ENCODE results near the gene SRBD1.

The SRBD1 gene

GRCh38 chr2:45588158-45588829 is 22.8 kb downstream of the SRBD1 start:
- no peak for DNase-seq

- DNase-seq: no peak
Observed at GRCh38 chr2:45586600-45586999, 24.5 kb downstream of the SRBD1 start.

GRCh38 chr2:45585267-45585861 is 25.7 kb downstream of the SRBD1 start:
- DNase-seq: no peak

GRCh38 chr2:45583977-45584376 is 27.1 kb downstream of the SRBD1 start:
- no peak for DNase-seq

- no peak for DNase-seq
Observed at GRCh38 chr2:45582522-45582921, 28.5 kb downstream of the SRBD1 start.

- DNase-seq: no peak
Observed at GRCh38 chr2:45578056-45578843, 32.8 kb downstream of the SRBD1 start.

GRCh38 chr2:45577441-45577840 is 33.6 kb downstream of the SRBD1 start:
- DNase-seq: no peak

- DNase-seq: no peak
Observed at GRCh38 chr2:45575881-45576280, 35.2 kb downstream of the SRBD1 start.

- DNase-seq: no peak
Observed at GRCh38 chr2:45572979-45573378, 38.1 kb downstream of the SRBD1 start.

GRCh38 chr2:45571940-45572339 is 39.1 kb downstream of the SRBD1 start:
- no peak for DNase-seq

- DNase-seq: no peak
Observed at GRCh38 chr2:45570671-45571334, 40.3 kb downstream of the SRBD1 start.

GRCh38 chr2:45568935-45569334 is 42.1 kb downstream of the SRBD1 start:
- no peak for DNase-seq

GRCh38 chr2:45567974-45568789 is 42.9 kb downstream of the SRBD1 start:
- no peak for DNase-seq

- no peak for DNase-seq
Observed at GRCh38 chr2:45567288-45567963, 43.6 kb downstream of the SRBD1 start.

- DNase-seq: no peak
Observed at GRCh38 chr2:45559436-45559835, 51.6 kb downstream of the SRBD1 start.

- DNase-seq: no peak
Observed at GRCh38 chr2:45554742-45555140, 56.3 kb downstream of the SRBD1 start.

GRCh38 chr2:45554073-45554741 is 56.9 kb downstream of the SRBD1 start:
- no peak for DNase-seq

GRCh38 chr2:45551862-45552261 is 59.2 kb downstream of the SRBD1 start:
- DNase-seq: no peak

GRCh38 chr2:45545943-45546342 is 65.1 kb downstream of the SRBD1 start:
- no peak for DNase-seq

- no peak for DNase-seq
Observed at GRCh38 chr2:45543257-45543656, 67.8 kb downstream of the SRBD1 start.

- DNase-seq: no peak
Observed at GRCh38 chr2:45542013-45542412, 69.1 kb downstream of the SRBD1 start.

GRCh38 chr2:45541450-45541849 is 69.6 kb downstream of the SRBD1 start:
- DNase-seq: no peak
